Prostate gland (tissue), 2 donors: ENCODE measurements around the gene ARHGAP6.

Experiments used
- CTCF ChIP-seq, 4 experiments: fragments of 200-600 bp in 2 of 4; fragments of 450-650 bp in 2 of 4; sonication (generic) in 2 of 4; IDR thresholded peaks; 1 replicate in 3 of 4; 2 replicates in 1 of 4; pipeline ENCODE4 v1.5.1; 2016 to 2019; ENCODE audit warnings: antibody characterized with exemption in 4 of 4, mild to moderate bottlenecking in 2 of 4, moderate library complexity in 2 of 4
- POLR2A ChIP-seq: fragments of 450-650 bp; IDR thresholded peaks from one replicate; pipeline ENCODE4 v1.6.1; 2016; ENCODE audit warnings: antibody characterized with exemption, mild to moderate bottlenecking
- POLR2AphosphoS5 ChIP-seq: sonication (generic); formaldehyde crosslinking; IDR thresholded peaks from one replicate; pipeline ENCODE4 v1.6.1; 2017; ENCODE audit warnings: antibody characterized with exemption

- no peak for TF ChIP-seq CTCF (IDR thresholded peaks at IDR 0.05)
- no peak for TF ChIP-seq POLR2A
- no peak for TF ChIP-seq POLR2AphosphoS5
Observed at GRCh38 chrX:11331788-11332187, 333.9 kb downstream of the ARHGAP6 start.
